Neural cell (in vitro differentiated cells): ENCODE data around the gene BANP.
"Not testable (repeated sequence)": the region's sequence is repeated elsewhere in the genome, so short reads cannot be mapped to it uniquely, and the experiment has no call there.

ENCODE experiments used
- CTCF ChIP-seq: fragments of 450-650 bp; IDR thresholded peaks from 2 replicates; pipeline ENCODE4 v1.5.1; 2014; ENCODE audit warnings: antibody characterized with exemption, mild to moderate bottlenecking, moderate library complexity; ENCODE audit not compliant: poor library complexity, severe bottlenecking
- POLR2AphosphoS5 ChIP-seq: IDR thresholded peaks from 2 replicates; pipeline ENCODE4 v1.6.1; 2012
- RAD21 ChIP-seq: fragments of 450-650 bp; conservative IDR thresholded peaks from 2 replicates; pipeline ENCODE4 v1.6.1; 2014; ENCODE audit warnings: antibody characterized with exemption, mild to moderate bottlenecking, moderate library complexity
- TF ChIP-seq, protein P1 (sequence below): IDR thresholded peaks from 2 replicates; pipeline ENCODE4 v1.6.1; 2012; ENCODE audit warnings: borderline replicate concordance

DNA sequence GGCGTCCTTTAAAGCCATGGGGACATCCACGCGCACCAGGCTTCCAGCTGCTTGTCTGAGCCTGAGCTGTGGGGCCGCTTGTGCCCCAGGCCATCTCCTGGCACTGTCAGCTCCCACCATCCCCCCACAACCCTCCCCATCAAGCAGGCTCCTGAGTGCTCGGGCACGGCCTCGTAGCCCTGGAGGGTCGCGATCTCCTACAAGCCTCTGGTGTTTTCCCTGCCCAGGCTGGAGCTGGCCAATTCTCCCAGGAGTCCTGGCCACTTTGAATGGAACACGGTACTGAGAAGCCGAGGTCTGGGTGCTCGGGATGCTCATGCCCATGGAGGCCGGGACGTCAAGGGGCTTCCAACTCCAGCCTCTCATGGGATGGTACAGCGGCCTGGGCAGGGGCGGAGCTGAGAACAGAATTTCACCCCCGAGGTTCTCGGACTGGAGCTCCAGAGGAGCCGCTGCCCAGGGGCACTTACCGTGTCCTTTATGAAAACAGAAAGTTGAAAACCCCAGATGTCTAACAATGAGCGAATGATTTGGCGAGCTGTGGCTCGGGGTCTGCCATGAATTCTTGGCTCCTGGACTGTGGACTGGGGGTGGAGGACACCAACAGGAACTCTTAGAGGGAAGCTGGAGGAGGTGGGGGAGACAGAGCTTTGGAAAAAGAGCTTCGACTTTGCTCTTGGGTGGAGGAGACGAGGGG lies 142.5 kb downstream of the BANP start:
- not testable (repeated sequence) for TF ChIP-seq RAD21, CTCF, POLR2AphosphoS5
- TF ChIP-seq, protein P1, sequence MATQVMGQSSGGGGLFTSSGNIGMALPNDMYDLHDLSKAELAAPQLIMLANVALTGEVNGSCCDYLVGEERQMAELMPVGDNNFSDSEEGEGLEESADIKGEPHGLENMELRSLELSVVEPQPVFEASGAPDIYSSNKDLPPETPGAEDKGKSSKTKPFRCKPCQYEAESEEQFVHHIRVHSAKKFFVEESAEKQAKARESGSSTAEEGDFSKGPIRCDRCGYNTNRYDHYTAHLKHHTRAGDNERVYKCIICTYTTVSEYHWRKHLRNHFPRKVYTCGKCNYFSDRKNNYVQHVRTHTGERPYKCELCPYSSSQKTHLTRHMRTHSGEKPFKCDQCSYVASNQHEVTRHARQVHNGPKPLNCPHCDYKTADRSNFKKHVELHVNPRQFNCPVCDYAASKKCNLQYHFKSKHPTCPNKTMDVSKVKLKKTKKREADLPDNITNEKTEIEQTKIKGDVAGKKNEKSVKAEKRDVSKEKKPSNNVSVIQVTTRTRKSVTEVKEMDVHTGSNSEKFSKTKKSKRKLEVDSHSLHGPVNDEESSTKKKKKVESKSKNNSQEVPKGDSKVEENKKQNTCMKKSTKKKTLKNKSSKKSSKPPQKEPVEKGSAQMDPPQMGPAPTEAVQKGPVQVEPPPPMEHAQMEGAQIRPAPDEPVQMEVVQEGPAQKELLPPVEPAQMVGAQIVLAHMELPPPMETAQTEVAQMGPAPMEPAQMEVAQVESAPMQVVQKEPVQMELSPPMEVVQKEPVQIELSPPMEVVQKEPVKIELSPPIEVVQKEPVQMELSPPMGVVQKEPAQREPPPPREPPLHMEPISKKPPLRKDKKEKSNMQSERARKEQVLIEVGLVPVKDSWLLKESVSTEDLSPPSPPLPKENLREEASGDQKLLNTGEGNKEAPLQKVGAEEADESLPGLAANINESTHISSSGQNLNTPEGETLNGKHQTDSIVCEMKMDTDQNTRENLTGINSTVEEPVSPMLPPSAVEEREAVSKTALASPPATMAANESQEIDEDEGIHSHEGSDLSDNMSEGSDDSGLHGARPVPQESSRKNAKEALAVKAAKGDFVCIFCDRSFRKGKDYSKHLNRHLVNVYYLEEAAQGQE = not testable (repeated sequence)
